Mucosa of rectum (tissue), 2 donors: ENCODE data around the gene GGA1.

ENCODE experiments used
- H3K27ac ChIP-seq, 2 donors: one replicate each; pipeline ENCODE4 v1.7.0; 2013; ENCODE audit warnings: inconsistent platforms in 2 of 2, low read depth in 2 of 2, low read length in 2 of 2
- H3K27me3 ChIP-seq, 2 donors: one replicate each; pipeline ENCODE4 v1.7.0; 2013; ENCODE audit warnings: low read length in 2 of 2; ENCODE audit not compliant: control insufficient read depth in 2 of 2, insufficient read depth in 2 of 2
- H3K36me3 ChIP-seq, 2 donors: one replicate each; pipeline ENCODE4 v1.7.0; 2013; ENCODE audit warnings: low read length in 2 of 2; ENCODE audit not compliant: control insufficient read depth in 2 of 2, insufficient read depth in 2 of 2
- H3K4me1 ChIP-seq, 2 donors: one replicate each; pipeline ENCODE4 v1.7.0; 2013; ENCODE audit warnings: low read length in 2 of 2, mild to moderate bottlenecking in 1 of 2; ENCODE audit not compliant: control insufficient read depth in 2 of 2, insufficient read depth in 2 of 2
- H3K4me3 ChIP-seq, 2 donors: one replicate each; pipeline ENCODE4 v1.7.0; 2013; ENCODE audit warnings: low read length in 2 of 2
- H3K9ac ChIP-seq, 2 donors: one replicate each; pipeline ENCODE4 v1.7.0; 2013; ENCODE audit warnings: low read length in 2 of 2, low read depth in 1 of 2, mild to moderate bottlenecking in 1 of 2
- H3K9me3 ChIP-seq, 2 donors: one replicate each; pipeline ENCODE4 v1.7.0; 2013; ENCODE audit warnings: low read length in 2 of 2; ENCODE audit not compliant: control insufficient read depth in 2 of 2
- donor health status: healthy.
- donor health status: Normal muscosa, but diverticular disease.

GGA1 gene

DNA sequence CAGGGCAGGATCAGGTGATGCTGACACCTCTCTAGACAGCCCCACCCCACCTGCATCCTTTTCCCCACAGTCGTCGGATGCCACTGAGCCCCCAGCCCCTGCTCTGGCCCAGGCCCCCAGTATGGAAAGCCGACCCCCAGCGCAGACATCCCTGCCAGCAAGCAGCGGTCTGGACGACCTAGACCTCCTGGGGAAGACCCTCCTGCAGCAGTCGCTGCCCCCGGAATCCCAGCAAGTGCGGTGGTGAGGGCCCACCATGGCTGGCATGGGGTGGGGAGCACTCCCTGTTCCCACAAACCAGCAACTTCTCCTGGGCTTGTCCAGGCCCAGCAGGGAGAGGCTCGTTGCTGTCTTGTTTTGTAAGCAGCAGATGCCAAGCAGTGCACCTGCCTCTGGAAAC is 21.3 kb downstream of the GGA1 start:
- Histone ChIP-seq H3K4me1 (peaks cover 46 to 48% of the 10 kb centered on the region in 2 donors), H3K36me3 (peaks cover 25 to 36% of the 10 kb centered on the region in 2 donors), H3K27ac (no peak overlapping the region), H3K9me3 (no peaks in the 10 kb centered on the region), H3K9ac (no peak overlapping the region), H3K4me3 (no peak overlapping the region), H3K27me3 (no peaks in the 10 kb centered on the region)

DNA sequence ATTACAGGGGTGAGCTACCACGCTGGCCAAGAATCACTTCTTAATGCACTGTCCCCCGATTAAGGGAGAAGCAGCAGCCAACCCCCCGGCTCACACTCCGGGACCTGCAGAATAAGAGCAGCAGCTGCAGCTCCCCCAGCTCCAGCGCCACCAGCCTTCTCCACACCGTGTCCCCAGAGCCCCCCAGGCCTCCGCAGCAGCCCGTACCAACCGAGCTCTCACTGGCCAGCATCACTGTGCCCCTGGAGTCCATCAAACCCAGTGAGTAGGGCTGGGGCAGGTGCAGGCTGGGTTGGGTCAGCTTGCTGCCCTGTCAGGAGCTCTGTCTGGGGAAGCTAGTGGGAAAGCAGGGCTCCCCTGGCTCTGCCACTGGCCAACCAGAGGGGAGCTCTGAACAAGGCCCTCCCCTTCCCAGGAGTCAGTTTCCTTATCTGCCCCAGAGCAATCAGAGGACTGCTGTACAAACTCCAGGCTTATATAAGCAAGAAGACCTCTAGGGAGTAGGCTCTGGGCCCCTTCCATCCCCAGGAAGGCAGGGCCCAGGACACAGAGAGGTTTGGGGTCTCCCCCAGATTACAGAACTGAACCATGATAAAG is 22.3 kb downstream of the GGA1 start:
- Histone ChIP-seq H3K4me3 (no peak overlapping the region), H3K36me3 (peaks cover 22 to 30% of the 10 kb centered on the region in 2 donors), H3K9me3 (no peaks in the 10 kb centered on the region), H3K27me3 (no peaks in the 10 kb centered on the region), H3K4me1 (peaks cover 48 to 50% of the 10 kb centered on the region in 2 donors), H3K9ac (no peak overlapping the region), H3K27ac (no peak overlapping the region)

DNA sequence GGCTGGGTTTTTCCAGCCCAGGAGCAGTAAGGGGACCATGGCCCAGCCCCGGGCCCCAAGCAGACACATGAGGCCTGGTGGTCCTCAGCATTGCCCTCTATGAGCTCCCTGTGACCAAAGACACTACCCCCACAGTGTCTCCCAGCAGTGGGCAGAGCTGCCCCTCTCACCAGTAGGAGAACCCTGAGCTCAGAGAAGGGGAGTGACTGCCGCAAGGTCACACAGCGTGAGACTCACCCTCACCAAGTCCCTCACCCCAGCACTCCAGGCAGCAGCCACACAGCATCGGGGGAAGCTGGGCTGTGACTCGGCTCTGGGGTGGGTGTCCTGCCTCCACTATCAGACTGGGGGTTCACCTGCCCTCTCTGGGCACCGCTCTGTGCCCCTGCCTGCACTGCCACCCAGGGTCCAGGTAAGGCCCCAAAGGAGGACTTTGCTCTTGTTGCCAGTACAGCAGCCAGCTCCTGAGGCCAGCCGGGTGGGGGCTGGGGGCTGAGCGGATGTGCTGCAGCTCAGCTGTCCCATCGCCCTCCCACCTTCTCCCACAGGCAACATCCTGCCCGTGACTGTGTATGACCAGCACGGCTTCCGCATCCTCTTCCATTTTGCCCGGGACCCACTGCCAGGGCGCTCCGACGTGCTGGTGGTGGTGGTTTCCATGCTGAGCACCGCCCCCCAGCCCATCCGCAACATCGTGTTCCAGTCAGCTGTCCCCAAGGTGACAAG is 23.0 kb downstream of the GGA1 start:
- Histone ChIP-seq H3K27me3 (no peaks in the 10 kb centered on the region), H3K9ac (no peak overlapping the region), H3K27ac (peak overlapping the region in 1 of 2 donors; percentile 87), H3K9me3 (no peaks in the 10 kb centered on the region), H3K4me1 (peaks cover 44 to 48% of the 10 kb centered on the region in 2 donors), H3K4me3 (no peak overlapping the region), H3K36me3 (peaks cover 22 to 30% of the 10 kb centered on the region in 2 donors)

DNA sequence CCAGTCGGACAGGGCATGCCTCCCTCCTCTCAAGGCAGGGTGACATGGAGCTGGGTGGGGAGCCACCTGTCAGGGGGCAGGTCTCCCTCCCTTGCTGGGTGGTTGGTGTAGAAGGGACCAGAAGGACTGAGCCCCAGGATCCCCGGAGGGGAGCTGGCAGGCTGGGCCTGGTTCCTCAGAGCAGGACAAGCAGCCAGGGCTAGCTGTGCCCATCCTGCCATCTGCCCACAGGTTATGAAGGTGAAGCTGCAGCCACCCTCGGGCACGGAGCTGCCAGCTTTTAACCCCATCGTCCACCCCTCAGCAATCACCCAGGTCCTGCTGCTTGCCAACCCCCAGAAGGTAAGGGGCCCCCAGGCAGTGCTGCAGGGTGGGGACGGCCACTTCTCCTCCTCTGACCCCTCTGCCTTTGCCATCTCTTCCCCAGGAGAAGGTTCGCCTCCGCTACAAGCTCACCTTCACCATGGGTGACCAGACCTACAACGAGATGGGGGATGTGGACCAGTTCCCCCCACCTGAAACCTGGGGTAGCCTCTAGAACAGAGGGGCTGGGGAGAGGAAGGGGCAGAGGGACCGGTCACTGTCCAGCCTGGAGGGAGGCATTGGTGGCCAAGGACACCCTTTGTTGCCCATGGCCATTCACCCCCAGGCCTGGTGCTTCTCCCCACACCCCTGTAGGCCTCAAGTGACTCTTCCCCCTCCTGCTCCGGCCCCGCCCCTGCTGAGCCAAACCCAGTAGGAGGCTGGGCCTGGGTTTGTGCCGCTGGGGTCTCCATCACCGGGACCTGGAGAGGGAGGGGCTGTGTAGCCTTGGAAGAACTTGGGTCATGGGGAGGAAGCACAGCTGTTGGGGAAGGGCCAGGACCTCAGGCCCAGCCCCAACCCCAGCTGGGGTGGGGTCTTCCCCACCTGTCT is 23.8 kb downstream of the GGA1 start:
- Histone ChIP-seq H3K4me1 (peaks cover 44 to 48% of the 10 kb centered on the region in 2 donors), H3K9ac (peak overlapping the region in 1 of 2 donors; percentile 50), H3K36me3 (peaks cover 22 to 30% of the 10 kb centered on the region in 2 donors), H3K27ac (peak overlapping the region in 1 of 2 donors; percentile 87), H3K4me3 (no peak overlapping the region), H3K27me3 (no peaks in the 10 kb centered on the region), H3K9me3 (no peaks in the 10 kb centered on the region)

DNA sequence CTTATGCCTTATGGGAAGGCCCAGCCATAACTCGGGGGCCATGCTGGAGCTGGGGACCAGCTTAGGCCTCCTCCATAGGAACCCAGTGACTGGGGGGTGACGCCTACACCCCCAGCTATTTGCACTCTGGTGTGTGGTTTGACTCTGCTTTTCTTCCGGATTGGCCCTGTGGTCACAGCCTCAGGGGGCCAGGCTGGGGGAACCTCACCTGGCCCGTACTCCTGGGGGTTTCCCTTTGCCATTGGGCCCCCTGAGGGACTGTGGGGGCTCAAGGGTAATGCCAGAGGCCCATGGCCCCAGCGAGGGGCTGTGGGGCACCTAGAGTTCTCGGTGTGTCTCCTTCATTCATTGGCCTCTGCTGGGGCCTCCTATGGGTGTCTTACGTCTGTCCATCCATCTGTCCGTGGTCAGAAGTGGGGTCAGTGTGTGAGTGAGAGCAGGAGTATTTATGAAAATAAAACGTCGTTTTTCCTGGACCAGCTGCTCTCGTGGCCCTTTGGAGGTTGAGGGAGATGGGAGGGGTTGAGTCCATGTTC is 24.5 kb downstream of the GGA1 start:
- Histone ChIP-seq H3K27me3 (no peaks in the 10 kb centered on the region), H3K4me1 (peaks cover 44 to 49% of the 10 kb centered on the region in 2 donors), H3K9me3 (no peaks in the 10 kb centered on the region), H3K27ac (peak overlapping the region; percentile 57 to 87), H3K36me3 (peaks cover 22 to 30% of the 10 kb centered on the region in 2 donors), H3K4me3 (peak overlapping the region; percentile 14 to 20), H3K9ac (peak overlapping the region; percentile 50 to 56)

DNA sequence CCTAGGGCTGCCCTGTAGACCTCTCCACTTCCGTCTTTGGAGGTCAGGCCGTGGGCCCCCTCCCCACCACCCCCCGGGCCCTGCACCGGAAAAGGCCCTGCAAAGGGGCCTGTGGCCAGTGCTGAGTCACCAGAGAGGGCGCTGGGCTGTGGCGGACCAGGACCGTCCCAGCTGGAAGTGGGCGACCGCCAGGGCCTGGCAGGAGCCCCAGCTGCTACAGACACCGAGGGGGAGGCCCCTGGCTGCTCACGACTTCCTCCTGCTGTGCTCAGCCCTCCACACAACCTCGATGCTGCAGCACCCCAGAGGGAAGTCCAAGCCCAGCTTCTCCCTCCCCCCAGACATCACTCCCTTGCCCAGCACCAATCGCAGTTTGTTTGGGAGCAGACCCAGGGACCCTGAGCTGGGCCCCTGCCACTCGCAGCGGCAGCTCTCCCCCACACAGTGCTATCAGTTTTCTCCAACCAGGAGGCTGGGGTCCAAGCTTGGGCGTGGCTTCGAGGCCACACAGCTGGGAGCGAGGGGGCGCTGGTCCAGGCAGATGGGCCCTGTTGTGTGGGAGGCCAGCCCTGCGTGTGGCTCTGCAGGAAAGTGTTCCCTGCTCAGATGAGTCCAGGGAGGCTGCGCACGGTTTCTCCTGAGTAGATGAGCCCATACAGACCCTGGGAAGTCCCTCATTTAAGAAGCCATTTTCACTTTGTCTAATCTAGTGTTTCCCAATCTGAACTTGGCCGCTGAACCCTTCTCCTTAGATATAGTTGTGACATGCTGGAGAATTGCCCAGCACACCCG is 25.2 kb downstream of the GGA1 start:
- H3K4me3 ChIP-seq, result peak overlapping the region; percentile 14 to 44
- no peaks in the 10 kb centered on the region for H3K9me3 ChIP-seq
- peak overlapping the region; percentile 50 to 56 for H3K9ac ChIP-seq
- peaks cover 47 to 56% of the 10 kb centered on the region in 2 donors for H3K4me1 ChIP-seq
- peaks cover 19 to 26% of the 10 kb centered on the region in 2 donors for H3K36me3 ChIP-seq
- no peaks in the 10 kb centered on the region for H3K27me3 ChIP-seq
- peak overlapping the region; percentile 57 to 87 for H3K27ac ChIP-seq

DNA sequence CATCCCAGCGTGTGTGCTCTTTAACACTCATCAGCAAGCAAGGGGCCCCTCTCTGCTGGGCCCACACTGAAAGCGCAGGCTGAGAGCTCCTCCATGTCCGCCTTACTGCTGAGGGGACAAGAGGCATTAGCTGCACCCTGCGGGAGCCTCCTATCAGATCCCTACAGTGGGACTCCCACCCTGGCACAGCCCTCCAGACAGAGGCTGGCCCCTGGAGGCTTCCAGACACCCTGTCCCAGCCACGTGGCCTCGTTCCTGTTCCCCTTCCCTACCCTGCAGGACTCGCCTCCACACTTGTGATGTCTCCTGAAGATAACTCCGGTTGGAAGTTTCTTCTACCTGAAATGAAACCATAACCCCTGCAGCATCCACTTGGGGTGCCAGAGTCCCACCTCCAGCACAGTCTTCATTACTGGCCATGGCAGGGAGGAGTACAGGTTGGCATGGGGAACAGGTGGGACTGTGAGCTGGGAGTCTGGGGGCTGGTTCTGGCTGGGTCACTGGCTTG is 25.8 kb downstream of the GGA1 start:
- Histone ChIP-seq H3K4me1 (peaks cover 52 to 60% of the 10 kb centered on the region in 2 donors), H3K9me3 (no peaks in the 10 kb centered on the region), H3K27me3 (no peaks in the 10 kb centered on the region), H3K4me3 (peak overlapping the region in 1 of 2 donors; percentile 44), H3K36me3 (peaks cover 19 to 20% of the 10 kb centered on the region in 2 donors), H3K9ac (peak overlapping the region in 1 of 2 donors; percentile 47), H3K27ac (peak overlapping the region; percentile 57 to 87)

DNA sequence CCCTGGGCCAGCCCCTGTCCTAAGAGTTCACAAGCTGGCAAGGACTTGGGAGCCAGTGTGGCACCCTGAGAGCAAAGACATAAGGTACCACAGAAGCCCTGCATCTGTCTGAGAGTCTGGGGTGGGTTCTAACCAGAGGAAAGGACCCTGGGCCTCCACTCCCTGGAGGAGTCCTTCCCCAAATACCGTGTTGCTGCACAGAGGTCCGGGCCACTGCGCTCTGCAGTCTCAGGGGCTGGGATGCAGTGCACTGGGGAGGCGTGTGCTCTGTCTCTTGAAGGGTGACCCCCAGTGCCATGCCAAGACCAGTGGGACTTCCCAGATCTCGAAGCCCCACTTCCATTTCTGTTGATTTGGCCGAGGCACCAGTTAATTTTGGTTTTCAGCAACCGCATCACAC is 26.5 kb downstream of the GGA1 start:
- Histone ChIP-seq H3K27me3 (no peaks in the 10 kb centered on the region), H3K27ac (peak overlapping the region in 1 of 2 donors; percentile 48), H3K4me3 (no peak overlapping the region), H3K9me3 (no peaks in the 10 kb centered on the region), H3K36me3 (peaks cover 14% of the 10 kb centered on the region in 2 donors), H3K4me1 (peaks cover 55 to 60% of the 10 kb centered on the region in 2 donors), H3K9ac (no peak overlapping the region)
